Liver (tissue), 3 donors: ENCODE measurements around the gene L3MBTL1.
"Not testable (repeated sequence)": the region's sequence is repeated elsewhere in the genome, so short reads cannot be mapped to it uniquely, and the experiment has no call there.

Experiments used
- CTCF ChIP-seq: fragments of 150-350 bp; IDR thresholded peaks from 2 replicates; pipeline ENCODE4 v1.5.1; 2017; ENCODE audit warnings: improper control_type of control experiment, low read depth, low read length; ENCODE audit not compliant: missing input control
- EGR1 ChIP-seq, 2 donors: IDR thresholded peaks; 2 replicates each; pipeline ENCODE4 v1.6.1; 2016 to 2018; ENCODE audit warnings: antibody characterized with exemption in 2 of 2, low read depth in 2 of 2
- JUND ChIP-seq, 2 donors: IDR thresholded peaks; 2 replicates each; pipeline ENCODE4 v1.6.1; 2016; ENCODE audit warnings: antibody characterized with exemption in 2 of 2
- donor health status: healthy.
- donor health status: healthy.

DNA sequence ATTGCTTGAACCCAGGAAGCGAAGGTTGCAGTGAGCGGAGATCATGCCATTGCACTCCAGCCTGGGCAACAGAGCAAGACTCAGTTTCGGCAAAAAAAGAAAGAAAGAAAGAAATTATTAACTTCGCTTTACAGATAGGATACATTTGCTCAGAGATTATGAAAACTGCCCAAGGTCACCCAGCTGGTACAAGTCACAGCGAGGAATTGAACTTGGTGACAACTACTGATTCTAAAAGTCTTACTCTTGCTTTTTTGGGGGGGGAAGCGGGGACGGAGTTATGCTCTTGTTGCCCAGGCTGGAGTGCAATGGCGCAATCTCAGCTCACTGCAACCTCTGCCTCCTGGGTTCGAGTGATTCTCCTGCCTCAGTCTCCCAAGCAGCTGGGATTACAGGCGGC, 81.0 kb downstream of the L3MBTL1 start:
- TF ChIP-seq JUND (IDR thresholded peaks at IDR 0.05); EGR1 (IDR thresholded peaks at IDR 0.05; ENCODE audit: low read depth in 2 of 2); CTCF: not testable (repeated sequence)
